HepG2 (cell line): ENCODE results near the gene MACROD2. TPM values are rescaled to one million over a fixed set of nuclear protein-coding genes. Genes with fewer than 3 reads are reported as not detected.
A peak's percentile ranks its signal among the peaks of the same experiment; 100 is the strongest.

Experiments
- ATAC-seq: fragments of 200-7000 bp; cut with Tn5 transposase; 3 replicates; pipeline ENCODE4 v1.9.1; 2020; ENCODE audit warnings: mild to moderate bottlenecking, moderate library complexity
- BruUV-seq: library from RNA; stranded (reverse); fragments of 400-500 nt; replicated peaks from 2 replicates; lab custom pipeline; 2021; lab: Mats Ljungman, UMichigan
- CTCF ChIA-PET: fragments of 300-600 bp; formaldehyde crosslinking; extraction: SDS; loops from one replicate; lab custom pipeline; 2021; ENCODE audit warnings: low total read pairs, inconsistent platforms, low intra/inter-chr PET ratio; lab: Yijun Ruan, JAX
- POLR2A ChIA-PET: fragments of 350-600 bp; sonication (Branson Sonifier 250); formaldehyde crosslinking; loops from one replicate; lab custom pipeline; 2020; ENCODE audit warnings: antibody characterized with exemption, inconsistent platforms; lab: Yijun Ruan, JAX
- DNase-seq: peaks from one replicate; pipeline ENCODE4 v3.0.0-alpha.2; 2015; ENCODE audit warnings: low spot score
- FAIRE-seq: peaks from 3 replicates; lab custom pipeline; 2011; peaks lifted over from hg19 to GRCh38; lab: Jason Lieb, UNC
- H2AFZ ChIP-seq: one replicate; pipeline ENCODE4 v1.6.1; 2011; ENCODE audit warnings: low read length, inconsistent platforms
- H3K27ac ChIP-seq: fragments of 300-600 bp; 3 replicates; pipeline ENCODE4 v1.8.0; 2011; ENCODE audit warnings: mixed run types, mild to moderate bottlenecking, mixed read lengths, low read length, inconsistent platforms; ENCODE audit not compliant: insufficient read depth; ENCODE audit errors: extremely low read length
- H3K27me3 ChIP-seq, 2 experiments: fragments of 200-600 bp in 1 of 2; 2 replicates in 1 of 2; 3 replicates in 1 of 2; pipeline versions ENCODE4 v1.6.0 to v1.8.0; 2011; ENCODE audit warnings: low read length in 2 of 2, mild to moderate bottlenecking in 2 of 2, moderate library complexity in 2 of 2, inconsistent platforms in 1 of 2; ENCODE audit not compliant: insufficient read depth in 2 of 2, control insufficient read depth in 1 of 2
- H3K36me3 ChIP-seq, 2 experiments: fragments of 200-600 bp in 1 of 2; replicated peaks in 1 of 2; 2 replicates in 1 of 2; 3 replicates in 1 of 2; pipeline versions ENCODE4 v1.5.1 to v1.8.0; 2011; ENCODE audit warnings: low read length in 2 of 2, inconsistent platforms in 1 of 2; ENCODE audit not compliant: insufficient read depth in 2 of 2, control insufficient read depth in 1 of 2
- H3K4me1 ChIP-seq: 2 replicates; pipeline ENCODE4 v1.5.1; 2012; ENCODE audit warnings: low read length, inconsistent platforms; ENCODE audit not compliant: insufficient read depth
- H3K4me2 ChIP-seq: 2 replicates; pipeline ENCODE4 v1.6.0; 2011; ENCODE audit warnings: low read depth, low read length, inconsistent platforms
- H3K4me3 ChIP-seq, 3 experiments: fragments of 200-600 bp in 1 of 3; sonication (generic), shearing (Covaris generic) in 1 of 3; replicated peaks in 1 of 3; 2 replicates each; pipeline ENCODE4 v1.5.1; 2011 to 2016; ENCODE audit warnings: low read length in 3 of 3, inconsistent platforms in 2 of 3, low read depth in 2 of 3, mild to moderate bottlenecking in 2 of 3, control low read depth in 1 of 3, mixed read lengths in 1 of 3; ENCODE audit not compliant: insufficient read depth in 1 of 3
- H3K79me2 ChIP-seq: one replicate; pipeline ENCODE4 v1.6.1; 2011; ENCODE audit warnings: low read length, inconsistent platforms; ENCODE audit not compliant: insufficient read depth
- H3K9ac ChIP-seq: 2 replicates; pipeline ENCODE4 v1.6.0; 2011; ENCODE audit warnings: mild to moderate bottlenecking, low read depth, low read length, inconsistent platforms; ENCODE audit not compliant: insufficient read depth
- H3K9me3 ChIP-seq: 2 replicates; pipeline ENCODE4 v1.5.1; 2012; ENCODE audit warnings: mild to moderate bottlenecking, low read length
- H4K20me1 ChIP-seq: 2 replicates; pipeline ENCODE4 v1.6.0; 2011; ENCODE audit warnings: inconsistent platforms, mild to moderate bottlenecking, low read length, moderate library complexity; ENCODE audit not compliant: insufficient read depth
- MBD4 ChIP-seq: IDR thresholded peaks from 2 replicates; pipeline ENCODE4 v1.6.1; 2012; ENCODE audit warnings: low read length, inconsistent platforms, borderline replicate concordance
- RAD51 ChIP-seq: fragments of 450-650 bp; IDR thresholded peaks from 2 replicates; pipeline ENCODE4 v1.6.1; 2016; ENCODE audit warnings: borderline replicate concordance
- ZNF317 ChIP-seq: sonication (generic); formaldehyde crosslinking; IDR thresholded peaks from 2 replicates; pipeline ENCODE4 v1.5.0; 2020; ENCODE audit warnings: mild to moderate bottlenecking, missing genetic modification reagents
- WGBS: methylation state at CpG from one replicate; pipeline ENCODE4 v1.1.6; 2017; ENCODE audit warnings: low lambda C conversion rate; 5-methylcytosine and 5-hydroxymethylcytosine counted together
- in situ Hi-C: cut with HindIII; loops from 2 replicates; pipeline ENCODE4 v1.10.0; 2017; ENCODE audit warnings: low pct_unique_long_range_greater_than_20kb; ENCODE audit not compliant: extremely low pct_ligation_motif_present
- intact Hi-C: fragments of 100-400 bp; cut with micrococcal nuclease; formaldehyde crosslinking; loops from one replicate; pipeline ENCODE4 v1.10.0; 2022; ENCODE audit not compliant: unreplicated experiment
- polyA plus RNA-seq, 8 experiments: library from polyadenylated mRNA; depleted of rRNA in 3 of 8; stranded (reverse) in 7 of 8; unstranded in 1 of 8; fragments of >200 nt; fragmentation: Illumina TruSeq in 4 of 8; extraction: Trizol in 4 of 8; gene quantifications; 2 replicates each; pipeline versions ENCODE4 v1.2.1 to v1.2.3, GENCODE V29; 2011 to 2016; ENCODE audit warnings: low read depth in 4 of 8, missing spikeins in 1 of 8, mixed read lengths in 1 of 8; ENCODE audit not compliant: insufficient read depth in 1 of 8
- total RNA-seq, 5 experiments: library from RNA; depleted of rRNA; stranded (reverse); fragments of >200 nt; fragmentation: Illumina TruSeq; extraction: Trizol; gene quantifications; 2 replicates each; pipeline ENCODE4 v1.2.3, GENCODE V29; 2016; ENCODE audit warnings: low read depth in 1 of 5
- TF ChIP-seq, protein P1 (sequence below): sonication (generic); formaldehyde crosslinking; IDR thresholded peaks from 2 replicates; pipeline ENCODE4 v1.4.0; 2020; ENCODE audit warnings: missing genetic modification reagents
- TF ChIP-seq, protein P2 (sequence below), 2 experiments: sonication (generic) in 1 of 2; formaldehyde crosslinking in 1 of 2; IDR thresholded peaks; 2 replicates each; pipeline versions ENCODE4 v1.5.1 to v1.6.1; 2011 to 2020; ENCODE audit warnings: borderline replicate concordance in 1 of 2, low read depth in 1 of 2, low read length in 1 of 2, mild to moderate bottlenecking in 1 of 2, missing genetic modification reagents in 1 of 2, moderate library complexity in 1 of 2

The MACROD2 gene
- total and polyA plus RNA-seq, 2 of the 13 experiments (the other 11 are each of a cell fraction or from before 2014, with no cell fraction given): 0.13 to 0.51 TPM

DNA sequence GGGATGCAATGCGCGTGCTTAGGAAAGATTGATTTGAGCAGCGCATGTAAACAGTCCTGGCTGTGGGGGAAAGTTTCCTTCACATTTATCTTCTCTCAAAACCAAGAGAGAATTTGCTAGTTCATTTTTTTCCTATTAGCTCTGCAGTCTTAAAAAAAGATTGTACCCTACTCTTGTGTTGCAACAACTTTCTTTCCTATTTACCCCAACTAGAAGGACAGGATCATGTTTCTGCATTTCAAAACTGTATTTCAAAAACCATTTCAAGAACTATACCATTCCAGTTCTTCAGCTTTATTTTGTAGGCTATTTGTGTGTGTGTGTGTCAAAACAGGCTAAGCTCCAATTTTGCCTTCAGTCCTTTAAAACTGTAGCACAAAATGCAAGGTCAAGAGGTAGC lies 2104.8 kb downstream of the MACROD2 start:
- TF ChIP-seq RAD51: no peak
- no peak for TF ChIP-seq MBD4
- TF ChIP-seq, protein P1, sequence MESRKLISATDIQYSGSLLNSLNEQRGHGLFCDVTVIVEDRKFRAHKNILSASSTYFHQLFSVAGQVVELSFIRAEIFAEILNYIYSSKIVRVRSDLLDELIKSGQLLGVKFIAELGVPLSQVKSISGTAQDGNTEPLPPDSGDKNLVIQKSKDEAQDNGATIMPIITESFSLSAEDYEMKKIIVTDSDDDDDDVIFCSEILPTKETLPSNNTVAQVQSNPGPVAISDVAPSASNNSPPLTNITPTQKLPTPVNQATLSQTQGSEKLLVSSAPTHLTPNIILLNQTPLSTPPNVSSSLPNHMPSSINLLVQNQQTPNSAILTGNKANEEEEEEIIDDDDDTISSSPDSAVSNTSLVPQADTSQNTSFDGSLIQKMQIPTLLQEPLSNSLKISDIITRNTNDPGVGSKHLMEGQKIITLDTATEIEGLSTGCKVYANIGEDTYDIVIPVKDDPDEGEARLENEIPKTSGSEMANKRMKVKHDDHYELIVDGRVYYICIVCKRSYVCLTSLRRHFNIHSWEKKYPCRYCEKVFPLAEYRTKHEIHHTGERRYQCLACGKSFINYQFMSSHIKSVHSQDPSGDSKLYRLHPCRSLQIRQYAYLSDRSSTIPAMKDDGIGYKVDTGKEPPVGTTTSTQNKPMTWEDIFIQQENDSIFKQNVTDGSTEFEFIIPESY: peak; percentile 53; the same call in 1 of the 2 replicates
- TF ChIP-seq, protein P2, sequence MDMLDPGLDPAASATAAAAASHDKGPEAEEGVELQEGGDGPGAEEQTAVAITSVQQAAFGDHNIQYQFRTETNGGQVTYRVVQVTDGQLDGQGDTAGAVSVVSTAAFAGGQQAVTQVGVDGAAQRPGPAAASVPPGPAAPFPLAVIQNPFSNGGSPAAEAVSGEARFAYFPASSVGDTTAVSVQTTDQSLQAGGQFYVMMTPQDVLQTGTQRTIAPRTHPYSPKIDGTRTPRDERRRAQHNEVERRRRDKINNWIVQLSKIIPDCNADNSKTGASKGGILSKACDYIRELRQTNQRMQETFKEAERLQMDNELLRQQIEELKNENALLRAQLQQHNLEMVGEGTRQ (IDR thresholded peaks at IDR 0.05; ENCODE audit: low read depth, low read length): no peak
- TF ChIP-seq, protein P2 (CRISPR knock-in tag; IDR thresholded peaks at IDR 0.05; ENCODE audit: borderline replicate concordance): 0 out of 2 replicates have a peak, but pooled peaks have one; percentile 13
- TF ChIP-seq ZNF317 (CRISPR knock-in tag): no peak
- BruUV-seq: no TSS peak
- intact Hi-C loops: loop anchor here (5.0 kb wide), 1 partner anchor 377 kb away; no protein-coding TSS in a partner anchor
- no peak overlapping the region; a peak in 1 of 6 replicates for H3K4me3 ChIP-seq
- DNase-seq: no peak
- peak overlapping the region; percentile 36; the same call in 1 of the 2 replicates for H3K4me2 ChIP-seq
- no peaks in the 10 kb centered on the region for H3K36me3 ChIP-seq
- H3K79me2 ChIP-seq: no peaks in the 10 kb centered on the region
- no peak overlapping the region for H2AFZ ChIP-seq
- H4K20me1 ChIP-seq: no peaks in the 10 kb centered on the region
- no peak for FAIRE-seq
- WGBS: 80% methylated on average over 3 of the region's 3 CpGs
- peaks cover 31% of the 10 kb centered on the region for H3K4me1 ChIP-seq
- ChIA-PET POLR2A (no interaction called here), CTCF (no interaction called here)
- H3K9ac ChIP-seq: no peak overlapping the region
- H3K27ac ChIP-seq: no peak overlapping the region
- H3K27me3 ChIP-seq: no peaks in the 10 kb centered on the region
- in situ Hi-C loops: no loop called here
- H3K9me3 ChIP-seq: peaks cover 19% of the 10 kb centered on the region; the same call in 1 of the 2 replicates
- no peak for ATAC-seq
